ENCODE data around the gene PRPF38B. TPM values are rescaled to one million over a fixed set of nuclear protein-coding genes. Genes with fewer than 3 reads are reported as not detected.
A peak's percentile ranks its signal among the peaks of the same experiment; 100 is the strongest.

PRPF38B gene
- total RNA-seq, 2 experiments from 2014 or later = 62.5 to 65.3 TPM

GRCh38 chr1:108646265-108646647 is 45.9 kb upstream of the PRPF38B start:
- no peaks in the 10 kb centered on the region for H3K27me3 Mint-ChIP-seq
- ChIA-PET POLR2A (interaction anchor here (1.1 to 5.4 kb wide), 8 partner anchors 8 to 134 kb away, joined by 3 to 58 read pairs (median 6); partner anchors contain the start of genes EEIG2, HENMT1 and PRPF38B), CTCF (interaction anchor here (0.9 to 5.8 kb wide), 7 partner anchors 13 to 136 kb away, joined by 3 to 134 read pairs (median 7); partner anchors contain the start of genes EEIG2 and PRPF38B)
- DNase-seq (no peak), ATAC-seq (no peak)
- H3K27ac Mint-ChIP-seq = peak overlapping the region; percentile 95
- H3K9me3 Mint-ChIP-seq = peaks cover 4% of the 10 kb centered on the region
- peaks cover 58% of the 10 kb centered on the region for H3K4me1 Mint-ChIP-seq (ENCODE audit: low read depth)
- peaks cover 54% of the 10 kb centered on the region for H3K36me3 Mint-ChIP-seq (ENCODE audit: low read depth)
- no peak for TF ChIP-seq CTCF (IDR thresholded peaks at IDR 0.05)
- intact Hi-C loops (cut with micrococcal nuclease) = loop anchor here (2.0 to 5.0 kb wide), 2 partner anchors 46 to 135 kb away; partner anchors contain the start of gene PRPF38B
- peak overlapping the region; percentile 55 for H3K4me3 Mint-ChIP-seq

- ChIA-PET POLR2A (interaction anchor here (1.0 to 5.4 kb wide), 11 partner anchors 8 to 134 kb away, joined by 3 to 58 read pairs (median 4); partner anchors contain the start of genes EEIG2, HENMT1 and PRPF38B), CTCF (interaction anchor here (0.9 to 5.8 kb wide), 10 partner anchors 13 to 136 kb away, joined by 3 to 134 read pairs (median 7); partner anchors contain the start of genes EEIG2, HENMT1 and PRPF38B)
- Mint-ChIP-seq H3K4me3 (peak overlapping the region; percentile 55), H3K27me3 (no peaks in the 10 kb centered on the region), H3K36me3 (ENCODE audit: low read depth) (peaks cover 54% of the 10 kb centered on the region), H3K4me1 (ENCODE audit: low read depth) (peaks cover 56% of the 10 kb centered on the region), H3K27ac (peak overlapping the region; percentile 95), H3K9me3 (peaks cover 4% of the 10 kb centered on the region)
- peak; percentile 88 for DNase-seq
- intact Hi-C loops (cut with micrococcal nuclease) = loop anchor here (2.0 to 5.0 kb wide), 2 partner anchors 46 to 136 kb away; partner anchors contain the start of gene PRPF38B
- peak; percentile 72 for ATAC-seq
- TF ChIP-seq CTCF (IDR thresholded peaks at IDR 0.05) = no peak
Observed at GRCh38 chr1:108646648-108647269, 45.4 kb upstream of the PRPF38B start.

GRCh38 chr1:108653431-108654105 is 38.5 kb upstream of the PRPF38B start:
- ATAC-seq = no peak
- Mint-ChIP-seq H3K4me1 (ENCODE audit: low read depth) (peaks cover 25% of the 10 kb centered on the region), H3K27ac (peak overlapping the region; percentile 43), H3K27me3 (no peaks in the 10 kb centered on the region), H3K9me3 (peaks cover 5% of the 10 kb centered on the region), H3K4me3 (no peak overlapping the region), H3K36me3 (ENCODE audit: low read depth) (peaks cover 53% of the 10 kb centered on the region)
- intact Hi-C loops (cut with micrococcal nuclease) = no loop called here
- ChIA-PET POLR2A (no interaction called here), CTCF (no interaction called here)
- TF ChIP-seq CTCF (IDR thresholded peaks at IDR 0.05) = no peak
- DNase-seq = no peak

- Mint-ChIP-seq H3K4me1 (ENCODE audit: low read depth) (peaks cover 42% of the 10 kb centered on the region), H3K9me3 (peaks cover 4% of the 10 kb centered on the region), H3K27me3 (no peaks in the 10 kb centered on the region), H3K27ac (peak overlapping the region; percentile 71), H3K4me3 (no peak overlapping the region), H3K36me3 (ENCODE audit: low read depth) (peaks cover 21% of the 10 kb centered on the region)
- CTCF ChIA-PET = interaction anchor here (1.1 kb wide), 1 partner anchor 14 kb away, joined by 4 read pairs; no protein-coding TSS in a partner anchor
- intact Hi-C loops (cut with micrococcal nuclease) = no loop called here
- ATAC-seq (peak; percentile 36), DNase-seq (peak; percentile 68)
- TF ChIP-seq CTCF (IDR thresholded peaks at IDR 0.05) = no peak
- POLR2A ChIA-PET = interaction anchor here (1.1 to 1.6 kb wide), 2 partner anchors 31 to 35 kb away, joined by 3 to 4 read pairs; no protein-coding TSS in a partner anchor
Observed at GRCh38 chr1:108657356-108658080, 34.6 kb upstream of the PRPF38B start.

Data from activated CD8-positive, alpha-beta T cell treated with anti-CD3 and anti-CD28 coated beads for 36 hours (primary cell).